IPS-NIHi11 (cell line): Measurements from ENCODE around the gene PPARD.
"Not testable (repeated sequence)": the region's sequence is repeated elsewhere in the genome, so short reads cannot be mapped to it uniquely, and the experiment has no call there.

Experiments used
- DNase-seq: peaks from one replicate; pipeline ENCODE4 v3.0.0; 2012; ENCODE audit warnings: mixed read lengths, low spot score

PPARD gene

GRCh38 chr6:35406711-35407485, 64.5 kb downstream of the PPARD start:
- DNase-seq = no peak

DNA sequence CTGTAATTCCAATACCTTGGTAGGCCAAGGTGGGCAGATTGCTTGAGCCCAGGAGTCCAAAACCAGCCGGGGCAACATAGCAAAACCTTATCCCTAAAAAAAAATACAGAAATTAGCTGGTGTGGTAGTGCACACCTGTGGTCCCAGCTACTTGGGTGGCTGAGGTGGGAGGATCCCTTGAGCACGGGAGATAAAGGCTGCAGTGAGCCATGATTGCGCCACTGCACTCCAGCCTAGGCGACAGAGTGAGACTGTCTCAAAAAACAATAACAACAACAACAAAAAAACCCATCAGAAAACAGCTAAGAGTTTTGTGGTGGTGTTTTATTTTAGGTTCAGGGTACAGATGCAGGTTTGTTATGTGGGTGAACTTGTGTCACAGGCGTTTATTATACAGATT, 66.9 kb downstream of the PPARD start:
- no peak for DNase-seq

DNA sequence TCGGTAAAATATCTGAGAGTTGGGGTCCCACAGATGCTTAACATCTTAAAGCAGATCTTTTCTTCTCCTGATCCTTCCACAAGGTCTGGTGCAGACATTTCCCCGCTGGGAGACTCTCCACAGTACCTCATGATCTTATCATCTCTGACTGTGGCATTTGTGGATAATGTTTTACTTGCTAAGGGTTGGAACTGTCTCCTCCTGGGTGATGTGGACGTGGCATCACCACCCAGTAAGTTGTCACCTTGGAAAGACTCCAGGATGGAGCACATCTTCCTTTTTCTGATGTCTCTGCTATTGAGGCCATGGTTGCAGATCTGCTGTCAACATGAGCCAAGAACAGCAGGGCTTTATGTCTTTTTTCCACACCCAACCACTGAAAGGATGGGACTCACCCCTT, 67.8 kb downstream of the PPARD start:
- no peak for DNase-seq

GRCh38 chr6:35411066-35411465, 68.7 kb downstream of the PPARD start:
- no peak for DNase-seq

- DNase-seq = no peak
These were observed 69.7 kb downstream of the PPARD start for GRCh38 chr6:35412102-35412501.

GRCh38 chr6:35413911-35414310, 71.6 kb downstream of the PPARD start:
- DNase-seq = no peak

- peak; percentile 84 for DNase-seq
These were observed 72.9 kb downstream of the PPARD start for GRCh38 chr6:35415065-35415891.

- no peak for DNase-seq
These were observed 75.8 kb downstream of the PPARD start for GRCh38 chr6:35417979-35418661.

GRCh38 chr6:35419417-35419816, 77.1 kb downstream of the PPARD start:
- DNase-seq = no peak

DNA sequence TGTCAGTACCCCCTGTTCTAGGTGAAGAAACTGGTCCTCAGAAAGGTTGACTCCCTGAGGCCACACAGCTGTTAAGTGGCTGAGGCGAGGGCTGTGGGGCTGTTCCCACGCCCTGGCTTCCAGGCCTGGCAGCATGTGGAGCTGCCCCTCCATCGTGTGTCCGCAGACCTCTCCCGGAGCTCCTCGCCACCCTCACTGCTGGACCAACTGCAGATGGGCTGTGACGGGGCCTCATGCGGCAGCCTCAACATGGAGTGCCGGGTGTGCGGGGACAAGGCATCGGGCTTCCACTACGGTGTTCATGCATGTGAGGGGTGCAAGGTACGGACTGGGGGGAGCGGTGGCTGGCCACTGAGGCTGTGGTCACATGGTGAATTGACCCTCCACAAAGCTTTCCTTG, 77.6 kb downstream of the PPARD start:
- DNase-seq = no peak

GRCh38 chr6:35425284-35425683, 82.9 kb downstream of the PPARD start:
- no peak for DNase-seq

GRCh38 chr6:35426074-35426473, 83.7 kb downstream of the PPARD start:
- no peak for DNase-seq

DNA sequence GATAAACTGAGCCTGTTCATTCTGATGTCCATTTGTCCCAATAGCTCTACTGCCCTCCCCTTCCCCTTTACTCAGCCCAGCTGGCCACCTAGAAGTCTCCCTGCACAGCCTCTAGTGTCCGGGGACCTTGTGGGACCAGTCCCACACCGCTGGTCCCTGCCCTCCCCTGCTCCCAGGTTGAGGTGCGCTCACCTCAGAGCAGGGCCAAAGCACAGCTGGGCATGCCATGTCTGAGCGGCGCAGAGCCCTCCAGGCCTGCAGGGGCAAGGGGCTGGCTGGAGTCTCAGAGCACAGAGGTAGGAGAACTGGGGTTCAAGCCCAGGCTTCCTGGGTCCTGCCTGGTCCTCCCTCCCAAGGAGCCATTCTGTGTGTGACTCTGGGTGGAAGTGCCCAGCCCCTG, 85.1 kb downstream of the PPARD start:
- no peak for DNase-seq

- DNase-seq = no peak
These were observed 85.5 kb downstream of the PPARD start for GRCh38 chr6:35427851-35428321.

DNA sequence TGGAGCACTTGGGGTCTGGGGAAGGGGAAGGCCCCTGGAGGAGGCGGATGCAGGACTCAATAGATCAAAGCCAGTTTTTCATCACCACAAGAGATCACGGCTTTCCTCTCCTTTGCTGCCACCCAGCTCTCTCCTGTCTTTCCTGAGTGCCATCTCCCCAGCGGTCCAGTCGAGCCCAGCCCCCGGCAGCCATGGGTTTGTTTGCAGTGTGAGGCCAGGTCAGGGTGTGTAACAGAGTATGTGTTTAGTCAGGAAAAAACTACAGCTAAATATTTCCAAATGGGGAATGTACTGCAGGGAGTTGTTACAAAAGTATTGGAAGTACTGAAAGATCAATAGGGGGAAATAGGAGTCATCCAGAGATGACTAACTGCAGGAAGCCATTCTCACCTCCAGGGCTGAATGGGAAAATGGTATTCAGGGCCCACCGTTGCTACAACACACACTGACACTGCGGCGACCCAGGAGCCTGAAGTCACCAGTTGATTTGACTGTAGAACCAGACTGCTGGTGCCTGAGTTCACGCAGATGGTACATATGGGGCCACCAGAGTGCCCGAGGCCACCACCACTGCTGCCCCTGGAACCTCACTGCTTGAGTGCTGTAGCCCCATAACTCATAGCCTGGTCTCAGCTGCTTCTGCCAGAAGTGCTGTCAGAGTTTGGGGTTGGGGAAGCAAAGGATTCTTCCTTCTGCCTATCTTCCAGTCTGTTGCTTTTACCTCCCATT, 86.2 kb downstream of the PPARD start:
- DNase-seq = no peak

GRCh38 chr6:35429463-35429862, 87.1 kb downstream of the PPARD start:
- DNase-seq = no peak

DNA sequence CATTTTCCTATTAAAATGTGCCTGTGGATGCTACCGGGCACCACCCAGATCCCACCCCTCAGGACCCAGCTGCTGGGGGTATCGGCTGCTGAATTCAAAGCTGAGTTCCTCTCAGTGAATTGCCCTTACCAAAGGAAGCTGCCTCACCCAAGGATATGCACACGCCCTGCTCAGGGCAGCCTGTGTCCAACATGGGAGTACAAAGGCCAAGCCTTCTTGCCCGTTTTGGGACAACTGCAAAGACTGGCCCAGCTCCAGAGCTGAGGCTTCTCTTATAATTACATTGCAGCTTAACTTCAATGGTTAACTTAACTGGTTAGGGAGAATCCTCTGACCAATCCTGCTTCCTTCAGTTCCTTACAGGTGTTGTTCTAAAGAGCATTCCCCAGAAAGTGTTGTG, 89.9 kb downstream of the PPARD start:
- no peak for DNase-seq

GRCh38 chr6:35432702-35433101, 90.3 kb downstream of the PPARD start:
- DNase-seq = not testable (repeated sequence)

DNA sequence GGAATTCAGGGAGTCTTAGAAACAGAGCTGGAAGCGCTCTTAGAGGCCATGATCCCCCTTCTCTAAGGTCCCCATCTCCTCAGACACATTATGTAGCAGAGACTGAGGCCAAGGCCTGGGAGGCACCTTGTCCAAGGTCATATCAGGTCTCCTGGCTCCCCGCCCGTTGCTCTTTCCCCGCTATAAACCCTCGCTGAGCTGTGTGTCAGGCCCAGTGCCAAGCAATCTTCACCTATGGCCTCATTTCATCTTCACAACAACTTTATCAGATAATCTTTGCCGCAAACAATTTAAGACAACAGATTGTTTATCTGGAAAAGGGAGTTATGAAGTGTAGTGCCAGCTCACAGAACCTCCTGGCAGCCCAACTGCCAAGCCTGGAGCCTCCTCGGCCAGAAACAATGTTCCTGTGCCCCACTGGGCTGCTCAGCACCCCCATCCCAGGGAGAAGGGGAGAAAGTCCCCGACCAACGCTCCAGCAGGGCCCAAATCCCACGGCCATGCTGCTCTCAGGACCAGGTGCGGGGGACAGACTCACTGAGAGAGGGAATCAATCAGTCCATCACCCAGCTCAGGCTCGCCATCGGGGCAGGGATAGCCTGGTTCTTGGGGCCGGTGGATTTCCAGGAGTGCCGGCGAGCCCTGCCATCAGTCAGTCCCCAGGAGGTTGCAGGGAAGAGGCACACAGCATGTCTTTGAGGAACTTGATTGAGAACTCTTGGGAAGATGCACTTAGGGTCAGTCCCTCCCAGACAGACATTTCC, 92.9 kb downstream of the PPARD start:
- no peak for DNase-seq

DNA sequence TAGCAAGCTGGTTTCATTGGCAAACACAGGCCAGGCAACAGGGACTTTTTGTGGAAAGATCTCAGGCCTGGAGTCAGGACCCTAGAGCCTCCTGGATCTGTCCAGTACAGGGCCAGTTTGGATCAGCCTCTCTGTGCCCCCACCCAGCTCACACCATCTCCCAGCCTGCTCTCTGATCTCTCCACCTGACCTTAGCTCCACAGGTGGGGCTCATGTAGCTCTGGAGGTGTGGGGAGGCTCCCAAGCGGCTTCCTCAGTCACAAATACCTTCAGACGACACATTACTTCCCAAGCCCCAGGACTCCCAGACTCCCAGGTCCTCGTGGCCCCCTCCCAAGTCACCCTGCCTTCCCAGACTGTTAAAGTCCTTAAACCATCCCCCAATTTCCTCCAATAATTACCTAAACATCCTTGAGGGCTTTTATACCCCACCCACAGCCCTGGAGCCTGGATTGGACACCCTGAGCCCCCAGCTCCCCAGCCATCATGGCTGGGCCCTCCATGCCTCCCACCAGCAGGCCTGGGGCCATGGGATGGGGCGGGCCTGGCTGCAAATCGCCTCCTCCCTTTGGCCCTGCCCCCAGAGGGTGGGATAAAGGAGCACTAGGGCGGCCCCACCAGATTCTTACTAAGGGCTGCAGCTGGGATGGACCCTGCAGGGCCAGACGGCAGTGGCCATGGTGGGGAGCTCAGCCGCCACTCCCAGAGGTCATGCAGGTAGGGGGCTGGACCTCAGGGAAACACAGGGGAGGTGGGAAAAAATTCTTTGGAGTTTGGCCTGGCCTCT, 93.9 kb downstream of the PPARD start:
- DNase-seq = no peak
